GM12875 (cell line): ENCODE results near the gene ACKR2.

Experiments
- H3K4me3 ChIP-seq: one replicate; pipeline ENCODE4 v1.5.1; 2011; ENCODE audit warnings: low read depth, low read length, control low read depth
- TF ChIP-seq, protein P1 (sequence below): IDR thresholded peaks from 2 replicates; pipeline ENCODE4 v1.5.1; 2011; ENCODE audit warnings: low read depth, mild to moderate bottlenecking, control low read depth, inconsistent platforms, low read length, moderate library complexity, borderline replicate concordance; ENCODE audit not compliant: insufficient read depth

The ACKR2 gene

DNA sequence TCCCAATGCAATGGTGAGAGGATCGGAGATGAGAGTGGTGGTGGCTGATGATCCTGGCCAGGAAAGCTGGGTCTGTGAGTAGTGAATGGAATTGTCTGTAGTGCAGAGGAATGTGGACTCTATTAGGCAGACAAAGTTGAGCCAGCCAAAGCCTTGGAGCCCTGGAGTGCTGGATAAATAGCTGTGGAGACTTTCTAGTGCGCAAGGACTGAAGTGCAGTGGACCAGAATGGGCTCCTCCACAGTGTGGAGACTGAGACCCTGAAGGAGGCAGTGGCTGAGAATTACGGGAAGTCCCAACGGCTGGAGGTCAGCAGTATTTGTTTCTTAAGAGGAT is 97.6 kb downstream of the ACKR2 start:
- TF ChIP-seq, protein P1, sequence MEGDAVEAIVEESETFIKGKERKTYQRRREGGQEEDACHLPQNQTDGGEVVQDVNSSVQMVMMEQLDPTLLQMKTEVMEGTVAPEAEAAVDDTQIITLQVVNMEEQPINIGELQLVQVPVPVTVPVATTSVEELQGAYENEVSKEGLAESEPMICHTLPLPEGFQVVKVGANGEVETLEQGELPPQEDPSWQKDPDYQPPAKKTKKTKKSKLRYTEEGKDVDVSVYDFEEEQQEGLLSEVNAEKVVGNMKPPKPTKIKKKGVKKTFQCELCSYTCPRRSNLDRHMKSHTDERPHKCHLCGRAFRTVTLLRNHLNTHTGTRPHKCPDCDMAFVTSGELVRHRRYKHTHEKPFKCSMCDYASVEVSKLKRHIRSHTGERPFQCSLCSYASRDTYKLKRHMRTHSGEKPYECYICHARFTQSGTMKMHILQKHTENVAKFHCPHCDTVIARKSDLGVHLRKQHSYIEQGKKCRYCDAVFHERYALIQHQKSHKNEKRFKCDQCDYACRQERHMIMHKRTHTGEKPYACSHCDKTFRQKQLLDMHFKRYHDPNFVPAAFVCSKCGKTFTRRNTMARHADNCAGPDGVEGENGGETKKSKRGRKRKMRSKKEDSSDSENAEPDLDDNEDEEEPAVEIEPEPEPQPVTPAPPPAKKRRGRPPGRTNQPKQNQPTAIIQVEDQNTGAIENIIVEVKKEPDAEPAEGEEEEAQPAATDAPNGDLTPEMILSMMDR = no peak
- no peak overlapping the region for H3K4me3 ChIP-seq

DNA sequence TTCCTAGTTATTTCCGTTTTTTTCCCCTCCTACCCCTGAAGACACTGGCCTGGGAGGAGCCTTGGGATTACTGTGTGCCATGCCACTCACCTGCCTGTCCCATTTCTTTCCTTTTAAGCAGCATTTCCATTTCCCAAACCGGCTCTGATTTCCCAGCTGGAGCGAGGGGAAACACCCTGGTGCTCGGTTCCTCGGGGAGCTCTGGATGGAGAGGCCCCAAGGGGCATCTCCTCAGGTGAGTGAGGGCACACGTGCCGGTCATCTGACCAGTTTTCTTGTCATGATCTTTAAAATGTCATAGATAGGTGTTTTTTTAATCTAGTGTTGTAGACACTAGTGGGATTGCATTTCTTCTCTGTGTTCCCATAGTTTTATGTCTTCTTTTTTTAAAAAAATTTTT is 99.4 kb downstream of the ACKR2 start:
- TF ChIP-seq, protein P1 = no peak
- no peak overlapping the region for H3K4me3 ChIP-seq

DNA sequence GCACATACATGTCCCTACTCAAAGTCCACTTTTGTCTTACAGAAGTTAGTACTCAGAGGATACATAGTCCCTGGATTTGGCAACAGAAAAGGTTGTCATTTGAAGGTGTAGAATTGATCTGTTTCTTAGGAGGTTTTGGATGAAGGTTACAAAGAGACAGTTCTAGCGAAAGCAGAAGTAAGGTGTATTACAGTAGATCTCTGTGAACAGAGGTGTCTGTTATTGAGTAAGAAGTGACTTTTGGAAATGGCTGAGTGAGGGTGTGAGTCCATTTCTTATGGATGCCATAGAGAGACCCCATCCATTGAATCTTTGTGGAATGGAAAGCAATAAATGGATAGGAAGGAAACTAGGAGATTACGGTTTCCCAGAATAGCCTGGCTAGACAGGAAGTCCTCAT is 102.3 kb downstream of the ACKR2 start:
- TF ChIP-seq, protein P1 = no peak
- H3K4me3 ChIP-seq = no peak overlapping the region

DNA sequence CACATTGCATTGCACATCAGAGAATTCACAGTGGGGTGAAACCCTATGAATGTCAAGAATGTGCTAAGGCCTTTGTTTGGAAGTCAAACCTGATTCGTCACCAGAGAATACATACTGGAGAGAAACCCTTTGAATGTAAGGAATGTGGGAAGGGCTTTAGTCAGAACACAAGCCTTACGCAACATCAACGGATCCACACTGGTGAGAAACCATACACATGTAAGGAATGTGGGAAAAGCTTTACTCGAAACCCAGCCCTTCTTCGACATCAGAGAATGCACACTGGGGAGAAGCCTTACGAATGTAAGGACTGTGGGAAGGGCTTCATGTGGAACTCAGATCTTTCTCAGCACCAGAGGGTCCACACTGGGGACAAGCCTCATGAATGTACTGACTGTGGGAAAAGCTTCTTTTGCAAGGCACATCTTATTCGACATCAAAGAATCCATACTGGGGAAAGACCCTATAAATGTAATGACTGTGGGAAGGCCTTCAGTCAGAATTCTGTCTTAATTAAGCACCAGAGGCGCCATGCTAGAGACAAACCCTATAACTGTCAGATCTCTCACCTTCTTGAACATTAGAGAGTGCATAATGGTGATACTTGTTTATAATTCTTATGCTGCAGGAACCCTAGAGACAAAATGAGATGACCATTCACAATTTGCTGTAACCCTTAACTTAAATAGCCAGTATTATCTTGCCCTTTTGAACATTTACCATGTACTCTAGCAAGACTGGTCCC is 105.7 kb downstream of the ACKR2 start:
- TF ChIP-seq, protein P1 = no peak
- no peak overlapping the region for H3K4me3 ChIP-seq
